GM18520 (cell line): ENCODE results near the gene SPATS2.

Experiments used
- ATAC-seq: cut with Tn5 transposase; IDR thresholded peaks from one replicate; pipeline ENCODE4 v1.9.1; 2021; ENCODE audit not compliant: unreplicated experiment

The SPATS2 gene

GRCh38 chr12:49458816-49459215 lies 91.6 kb downstream of the SPATS2 start:
- ATAC-seq, result no peak

- no peak for ATAC-seq
These were observed 94.0 kb downstream of the SPATS2 start for GRCh38 chr12:49461221-49461620.

GRCh38 chr12:49462083-49462744 lies 95.0 kb downstream of the SPATS2 start:
- no peak for ATAC-seq

- no peak for ATAC-seq
These were observed 97.9 kb downstream of the SPATS2 start for GRCh38 chr12:49465132-49465531.

GRCh38 chr12:49470986-49471385 lies 103.7 kb downstream of the SPATS2 start:
- ATAC-seq, result no peak

- ATAC-seq, result no peak
These were observed 104.3 kb downstream of the SPATS2 start for GRCh38 chr12:49471557-49471956.

GRCh38 chr12:49476091-49476490 lies 108.8 kb downstream of the SPATS2 start:
- no peak for ATAC-seq

GRCh38 chr12:49478949-49479664 lies 111.8 kb downstream of the SPATS2 start:
- ATAC-seq, result no peak

GRCh38 chr12:49482095-49483051 lies 115.1 kb downstream of the SPATS2 start:
- ATAC-seq, result no peak

- ATAC-seq, result no peak
These were observed 116.4 kb downstream of the SPATS2 start for GRCh38 chr12:49483619-49484018.

- no peak for ATAC-seq
These were observed 120.3 kb downstream of the SPATS2 start for GRCh38 chr12:49487605-49488004.

GRCh38 chr12:49489154-49489553 lies 121.9 kb downstream of the SPATS2 start:
- ATAC-seq, result no peak

GRCh38 chr12:49489720-49490119 lies 122.5 kb downstream of the SPATS2 start:
- no peak for ATAC-seq

- ATAC-seq, result no peak
These were observed 124.6 kb downstream of the SPATS2 start for GRCh38 chr12:49491823-49492222.

- ATAC-seq, result no peak
These were observed 126.6 kb downstream of the SPATS2 start for GRCh38 chr12:49493900-49494299.

GRCh38 chr12:49496417-49497360 lies 129.4 kb downstream of the SPATS2 start:
- no peak for ATAC-seq

- no peak for ATAC-seq
These were observed 134.6 kb downstream of the SPATS2 start for GRCh38 chr12:49501895-49502294.

- ATAC-seq, result no peak
These were observed 135.3 kb downstream of the SPATS2 start for GRCh38 chr12:49502590-49502989.

GRCh38 chr12:49503674-49504180 lies 136.5 kb downstream of the SPATS2 start:
- no peak for ATAC-seq

- no peak for ATAC-seq
These were observed 138.4 kb downstream of the SPATS2 start for GRCh38 chr12:49505672-49506071.
